Testis (tissue), 2 donors: ENCODE results near the gene KRTAP1-5.

Source experiments
- POLR2A ChIP-seq: fragments of 450-650 bp; IDR thresholded peaks from one replicate; pipeline ENCODE4 v1.6.1; 2017; ENCODE audit warnings: antibody characterized with exemption, mild to moderate bottlenecking, moderate library complexity
- TF ChIP-seq, protein P1 (sequence below), 3 experiments: fragments of 450-650 bp in 2 of 3; fragments of 200-600 bp in 1 of 3; sonication (generic) in 1 of 3; IDR thresholded peaks; one replicate each; pipeline ENCODE4 v1.5.1; 2016 to 2019; ENCODE audit warnings: antibody characterized with exemption in 3 of 3, mild to moderate bottlenecking in 2 of 3, moderate library complexity in 1 of 3

DNA sequence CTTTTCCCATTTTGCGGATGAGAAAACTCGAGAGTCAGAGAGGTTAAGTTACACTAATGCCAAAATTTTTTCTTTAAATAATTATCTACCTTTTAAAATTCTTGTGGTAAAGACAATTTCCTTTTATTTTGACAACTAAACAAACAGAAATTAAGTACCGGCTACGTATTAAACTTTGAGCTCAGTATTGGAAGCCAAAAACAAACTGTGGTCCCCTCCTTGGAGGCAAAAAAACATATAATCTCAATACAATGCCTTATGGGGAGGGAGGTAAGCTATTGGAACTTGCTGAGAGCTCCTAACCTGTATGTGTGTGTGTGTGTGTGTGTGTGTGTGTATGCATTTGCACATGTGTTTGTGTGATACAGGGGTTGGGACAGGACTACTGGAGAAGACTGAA, 36.4 kb upstream of the KRTAP1-5 start:
- TF ChIP-seq, protein P1, sequence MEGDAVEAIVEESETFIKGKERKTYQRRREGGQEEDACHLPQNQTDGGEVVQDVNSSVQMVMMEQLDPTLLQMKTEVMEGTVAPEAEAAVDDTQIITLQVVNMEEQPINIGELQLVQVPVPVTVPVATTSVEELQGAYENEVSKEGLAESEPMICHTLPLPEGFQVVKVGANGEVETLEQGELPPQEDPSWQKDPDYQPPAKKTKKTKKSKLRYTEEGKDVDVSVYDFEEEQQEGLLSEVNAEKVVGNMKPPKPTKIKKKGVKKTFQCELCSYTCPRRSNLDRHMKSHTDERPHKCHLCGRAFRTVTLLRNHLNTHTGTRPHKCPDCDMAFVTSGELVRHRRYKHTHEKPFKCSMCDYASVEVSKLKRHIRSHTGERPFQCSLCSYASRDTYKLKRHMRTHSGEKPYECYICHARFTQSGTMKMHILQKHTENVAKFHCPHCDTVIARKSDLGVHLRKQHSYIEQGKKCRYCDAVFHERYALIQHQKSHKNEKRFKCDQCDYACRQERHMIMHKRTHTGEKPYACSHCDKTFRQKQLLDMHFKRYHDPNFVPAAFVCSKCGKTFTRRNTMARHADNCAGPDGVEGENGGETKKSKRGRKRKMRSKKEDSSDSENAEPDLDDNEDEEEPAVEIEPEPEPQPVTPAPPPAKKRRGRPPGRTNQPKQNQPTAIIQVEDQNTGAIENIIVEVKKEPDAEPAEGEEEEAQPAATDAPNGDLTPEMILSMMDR (IDR thresholded peaks at IDR 0.05), result no peak
- TF ChIP-seq POLR2A, result no peak
